IPS-NIHi11 (cell line): ENCODE results near the gene POLR1H.
A peak's percentile ranks its signal among the peaks of the same experiment; 100 is the strongest.

Source experiments
- DNase-seq: peaks from one replicate; pipeline ENCODE4 v3.0.0; 2012; ENCODE audit warnings: mixed read lengths, low spot score

Gene POLR1H

DNA sequence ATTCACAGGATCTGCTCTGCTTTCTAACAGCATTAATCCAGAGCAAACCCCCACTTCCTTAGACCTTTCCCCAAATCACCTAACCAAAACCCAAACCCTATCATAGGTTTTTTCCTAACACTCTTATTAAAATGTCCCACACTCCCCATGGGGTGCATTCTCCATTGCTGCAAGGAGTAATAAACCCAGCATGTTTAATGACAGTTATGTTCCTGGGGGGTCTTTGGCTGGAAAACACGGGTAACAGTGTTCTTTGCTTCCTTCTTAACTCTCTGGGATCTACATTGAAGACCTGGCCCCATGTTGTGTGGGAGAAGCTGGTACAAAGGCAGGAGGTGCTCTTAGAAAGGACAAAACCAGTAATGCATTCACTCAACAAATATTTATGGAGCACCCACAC lies 35.8 kb downstream of the POLR1H start:
- no peak for DNase-seq

GRCh38 chr6:30097902-30098768 lies 37.1 kb downstream of the POLR1H start:
- DNase-seq: no peak

- no peak for DNase-seq
These were observed 39.1 kb downstream of the POLR1H start for GRCh38 chr6:30100154-30100553.

DNA sequence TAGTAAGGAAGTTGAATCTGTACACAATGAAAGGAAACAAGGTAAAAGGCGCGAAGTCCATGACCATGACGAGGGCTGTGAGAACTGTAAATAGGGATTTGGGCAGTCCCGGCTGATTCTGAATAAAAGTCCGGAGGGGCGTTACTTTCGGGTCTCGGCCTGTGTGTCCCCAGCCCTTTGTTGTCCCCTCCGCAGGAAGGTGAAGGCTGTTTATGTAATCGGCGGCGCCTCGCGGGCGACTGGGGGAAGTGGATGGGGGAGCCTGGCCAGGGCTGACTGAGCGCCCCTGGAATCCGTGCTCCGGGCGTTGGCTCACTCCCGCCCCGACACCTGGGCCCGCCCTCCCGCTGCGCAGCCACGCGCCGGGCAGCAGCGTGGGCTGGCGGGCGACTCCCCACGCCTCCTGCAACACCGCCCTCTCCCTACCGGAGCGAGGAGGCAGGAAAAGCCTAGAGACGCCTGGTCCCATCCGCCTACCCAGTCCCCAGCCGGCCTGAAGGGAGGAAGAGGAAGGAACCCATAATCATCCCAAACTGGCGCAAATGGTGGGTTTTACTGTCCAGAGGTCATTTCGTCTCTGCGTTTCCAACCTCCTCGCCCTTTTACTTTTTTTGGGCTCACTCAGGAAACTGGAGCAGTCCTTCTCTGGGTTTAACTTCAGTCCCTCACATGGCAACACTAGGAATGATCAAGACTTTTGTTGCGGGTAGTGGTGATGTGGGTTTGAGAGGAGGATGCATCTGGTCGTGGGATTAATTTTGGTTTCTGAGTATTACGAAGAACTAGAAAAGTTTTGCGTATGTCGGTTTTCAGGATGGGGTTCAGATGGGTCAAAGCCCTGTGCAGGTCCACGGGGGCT lies 39.7 kb downstream of the POLR1H start:
- peak; percentile 53 for DNase-seq

- peak; percentile 93 for DNase-seq
These were observed 40.7 kb downstream of the POLR1H start for GRCh38 chr6:30101444-30102413.

- no peak for DNase-seq
These were observed 41.4 kb downstream of the POLR1H start for GRCh38 chr6:30102414-30102969.

GRCh38 chr6:30102970-30103871 lies 42.2 kb downstream of the POLR1H start:
- peak; percentile 83 for DNase-seq

- DNase-seq: no peak
These were observed 42.8 kb downstream of the POLR1H start for GRCh38 chr6:30103872-30104179.

DNA sequence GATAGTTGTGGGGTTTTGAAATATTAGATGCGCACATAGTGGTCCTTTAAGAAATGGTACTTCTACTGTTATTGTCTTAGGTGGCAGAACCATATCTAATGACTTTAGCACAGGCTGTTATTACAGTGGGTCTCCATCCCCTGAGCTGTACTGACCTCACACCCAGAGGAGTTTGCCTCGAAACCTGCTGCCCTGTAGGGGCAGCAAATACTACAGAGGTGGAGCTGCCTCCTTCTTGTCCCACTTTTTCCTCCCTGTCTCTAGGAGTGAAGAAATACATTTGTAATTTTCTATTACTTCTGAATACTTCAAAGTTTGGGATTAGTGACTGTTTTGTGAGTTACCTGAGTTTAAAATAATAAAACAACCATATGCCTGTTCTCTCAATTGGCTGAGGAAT lies 43.6 kb downstream of the POLR1H start:
- no peak for DNase-seq

DNA sequence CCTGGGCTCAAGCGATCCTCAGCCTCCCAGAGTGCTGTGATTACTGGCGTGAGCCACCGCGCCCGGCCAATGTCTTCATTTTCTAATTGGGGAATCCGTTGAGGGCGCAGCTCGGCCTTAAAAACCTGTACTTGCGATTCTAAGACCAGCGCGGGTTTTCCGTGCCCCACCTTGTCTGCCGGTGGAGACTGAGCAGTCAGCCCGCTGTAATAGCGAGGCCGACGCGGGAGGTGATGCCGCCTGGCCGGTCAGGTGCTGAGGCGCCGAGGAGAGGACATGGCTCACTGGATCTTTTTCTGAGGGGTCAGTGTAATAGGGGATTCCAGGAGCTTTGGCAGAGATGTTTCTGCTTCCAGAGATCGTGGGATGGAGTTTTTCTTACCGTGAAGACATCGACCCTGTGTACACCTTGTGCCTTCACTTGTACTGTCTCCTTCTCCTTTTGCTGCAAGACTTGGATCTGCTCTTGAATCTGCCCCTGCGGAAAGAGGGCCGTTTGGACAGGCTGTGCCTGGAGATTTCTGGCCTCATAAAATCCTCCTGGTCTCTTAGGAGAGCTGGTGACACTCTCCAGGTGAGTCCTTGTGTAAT lies 50.3 kb downstream of the POLR1H start:
- no peak for DNase-seq

DNA sequence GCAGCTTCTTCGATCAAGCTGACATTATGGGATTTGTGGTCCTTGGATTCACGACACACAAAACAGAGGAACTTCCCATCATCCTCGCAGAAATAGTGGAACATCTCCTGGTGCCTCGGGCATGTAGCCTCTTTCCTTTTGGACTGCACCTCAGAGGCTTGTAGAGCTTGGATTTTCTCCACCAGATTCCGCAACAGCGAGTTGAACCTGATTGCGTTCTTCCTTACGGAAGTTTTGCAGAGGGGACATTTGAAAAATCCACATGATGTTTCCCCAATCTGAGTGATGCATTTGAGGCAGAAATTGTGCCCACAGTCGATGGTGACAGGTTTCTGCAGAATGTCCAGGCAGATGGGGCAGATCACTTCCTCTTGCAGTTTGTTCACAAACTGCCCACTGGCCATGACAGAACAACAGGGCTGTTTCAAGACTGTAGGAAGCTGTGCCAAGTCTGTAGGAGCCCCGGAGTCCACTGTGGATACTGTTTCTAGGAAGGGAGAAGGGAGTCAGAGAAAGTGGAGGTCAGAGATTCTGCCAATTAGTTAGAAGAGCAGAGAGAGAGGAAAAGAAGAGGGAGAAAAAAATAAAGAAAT lies 51.4 kb downstream of the POLR1H start:
- DNase-seq: no peak

- no peak for DNase-seq
These were observed 52.1 kb downstream of the POLR1H start, which contains the start of gene TRIM31 for GRCh38 chr6:30113003-30113759. Gene TRIM31, minus strand, starts transcription at chr6:30113090. Its CDS starts 285 bp downstream, at chr6:30112805.

GRCh38 chr6:30113841-30114240 lies 52.8 kb downstream of the POLR1H start:
- DNase-seq: no peak
